WTC11 (cell line): ENCODE results near the gene WDR1. TPM values are rescaled to one million over a fixed set of nuclear protein-coding genes. Genes with fewer than 3 reads are reported as not detected.

ENCODE experiments used
- ATAC-seq: fragments of 200-7000 bp; cut with Tn5 transposase; 2 replicates; pipeline ENCODE4 v1.10.0; 2021; ENCODE audit warnings: mild to moderate bottlenecking, moderate library complexity
- CTCF ChIA-PET: fragments of 300-600 bp; sonication (Branson Sonifier 250); formaldehyde crosslinking; loops from one replicate; lab custom pipeline; 2021; ENCODE audit warnings: antibody characterized with exemption; lab: Charles Lee
- POLR2A ChIA-PET: fragments of 350-600 bp; sonication (Branson Sonifier 250); formaldehyde crosslinking; loops from one replicate; lab custom pipeline; 2021; ENCODE audit warnings: antibody characterized with exemption; lab: Charles Lee
- DNase-seq: peaks from one replicate; pipeline ENCODE4 v3.0.0; 2021; ENCODE audit warnings: low spot score
- H3K27ac Mint-ChIP-seq: 2 replicates; pipeline ENCODE4 v1.8.0; 2021; ENCODE audit warnings: mixed read lengths
- H3K27me3 Mint-ChIP-seq: 2 replicates; pipeline ENCODE4 v1.8.0; 2021; ENCODE audit warnings: low read depth, mild to moderate bottlenecking, moderate library complexity, mixed read lengths
- H3K36me3 Mint-ChIP-seq: 2 replicates; pipeline ENCODE4 v1.8.0; 2021; ENCODE audit warnings: mixed read lengths
- H3K4me1 Mint-ChIP-seq: 2 replicates; pipeline ENCODE4 v1.8.0; 2022; ENCODE audit warnings: mixed read lengths
- H3K4me3 Mint-ChIP-seq: 2 replicates; pipeline ENCODE4 v1.8.0; 2021; ENCODE audit warnings: mild to moderate bottlenecking, moderate library complexity, mixed read lengths
- H3K9me3 Mint-ChIP-seq: 2 replicates; pipeline ENCODE4 v1.8.0; 2021; ENCODE audit warnings: mixed read lengths
- FOXP1 ChIP-seq: sonication (generic); formaldehyde crosslinking; IDR thresholded peaks from 2 replicates; pipeline ENCODE4 v1.8.0; 2022; ENCODE audit warnings: missing genetic modification reagents, mild to moderate bottlenecking, moderate library complexity, borderline replicate concordance
- JUN ChIP-seq: sonication (generic); formaldehyde crosslinking; IDR thresholded peaks from 2 replicates; pipeline ENCODE4 v1.8.0; 2023; ENCODE audit warnings: mild to moderate bottlenecking, missing genetic modification reagents
- SMAD4 ChIP-seq: sonication (generic); formaldehyde crosslinking; IDR thresholded peaks from 2 replicates; pipeline ENCODE4 v1.8.0; 2022; ENCODE audit warnings: mild to moderate bottlenecking, missing genetic modification reagents
- TP53 ChIP-seq: sonication (generic); formaldehyde crosslinking; IDR thresholded peaks from 2 replicates; pipeline ENCODE4 v1.8.1; 2023; ENCODE audit warnings: mild to moderate bottlenecking, missing genetic modification reagents
- ZNF317 ChIP-seq: sonication (generic); formaldehyde crosslinking; IDR thresholded peaks from 2 replicates; pipeline ENCODE4 v1.8.1; 2023; ENCODE audit warnings: low read depth, mild to moderate bottlenecking, moderate library complexity, missing genetic modification reagents, borderline replicate concordance
- ZNF416 ChIP-seq: fragments of 250-450 bp; sonication (Bioruptor Pico); IDR thresholded peaks from 2 replicates; pipeline ENCODE4 v1.9.0; 2021; ENCODE audit warnings: mild to moderate bottlenecking, inconsistent platforms
- total RNA-seq: library from RNA; stranded (reverse); gene quantifications from 3 replicates; pipeline ENCODE4 v1.2.3, GENCODE V29; 2021
- TF ChIP-seq, protein P1 (sequence below): fragments of 250-450 bp; sonication (Bioruptor Pico); IDR thresholded peaks from 2 replicates; pipeline ENCODE4 v1.9.0; 2021; ENCODE audit warnings: mild to moderate bottlenecking
- TF ChIP-seq, protein P2 (sequence below): sonication (generic); formaldehyde crosslinking; conservative IDR thresholded peaks from 2 replicates; pipeline ENCODE4 v1.8.1; 2023; ENCODE audit warnings: mild to moderate bottlenecking, low read depth, missing genetic modification reagents, moderate library complexity
- TF ChIP-seq, protein P3 (sequence below): sonication (generic); formaldehyde crosslinking; IDR thresholded peaks from 2 replicates; pipeline ENCODE4 v1.8.1; 2022; ENCODE audit warnings: mild to moderate bottlenecking, missing genetic modification reagents, moderate library complexity, borderline replicate concordance
- TF ChIP-seq, protein P4 (sequence below): sonication (generic); formaldehyde crosslinking; IDR thresholded peaks from 2 replicates; pipeline ENCODE4 v1.8.0; 2023; ENCODE audit warnings: missing genetic modification reagents, mild to moderate bottlenecking, borderline replicate concordance
- TF ChIP-seq, protein P5 (sequence below): sonication (generic); formaldehyde crosslinking; IDR thresholded peaks from 2 replicates; pipeline ENCODE4 v1.8.0; 2022; ENCODE audit warnings: mild to moderate bottlenecking, missing genetic modification reagents
- TF ChIP-seq, protein P6 (sequence below): fragments of 250-450 bp; sonication (Bioruptor Pico); IDR thresholded peaks from 2 replicates; pipeline ENCODE4 v2.1.2; 2022; ENCODE audit warnings: mild to moderate bottlenecking, moderate library complexity
- TF ChIP-seq, protein P7 (sequence below): sonication (generic); formaldehyde crosslinking; IDR thresholded peaks from 2 replicates; pipeline ENCODE4 v1.8.0; 2022; ENCODE audit warnings: missing genetic modification reagents

The WDR1 gene
- total RNA-seq, 1 experiment from 2014 or later = 288 TPM

DNA sequence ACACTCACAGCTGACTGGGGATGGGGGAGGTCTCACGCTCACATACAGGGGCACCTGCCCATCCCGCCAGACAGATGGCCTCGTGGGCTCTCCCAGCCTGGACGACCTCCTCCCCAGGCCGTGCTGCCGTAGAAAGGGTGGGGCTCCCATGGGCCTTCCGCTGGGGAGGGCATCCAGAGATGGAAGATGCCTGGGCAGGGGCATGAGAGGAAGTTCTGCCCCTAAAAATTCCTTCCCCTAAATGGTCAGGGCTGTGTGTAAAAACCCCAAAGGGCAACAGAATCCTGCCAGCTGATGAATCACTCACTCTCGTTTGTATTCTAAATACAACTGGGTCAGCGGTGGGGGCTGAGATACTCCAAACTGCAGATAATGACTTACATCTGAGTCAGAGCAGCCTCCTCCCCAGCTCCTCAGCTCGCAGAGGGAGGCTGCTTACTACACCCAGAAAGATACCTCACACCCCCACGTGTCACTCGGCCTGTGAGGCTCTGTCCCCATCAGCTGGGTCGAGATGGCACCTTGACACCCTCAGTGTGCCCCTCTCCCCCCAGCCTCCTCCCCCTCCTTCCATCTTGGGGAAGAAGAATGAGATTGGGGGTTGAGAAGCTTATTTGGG is 10.1 kb downstream of the WDR1 start:
- H3K4me1 Mint-ChIP-seq = peaks cover 84% of the 10 kb centered on the region
- CTCF ChIA-PET = interaction anchor here (1.0 kb wide), 1 partner anchor 17 kb away, joined by 3 read pairs; no protein-coding TSS in a partner anchor
- no peaks in the 10 kb centered on the region for H3K27me3 Mint-ChIP-seq
- POLR2A ChIA-PET = interaction anchor here (5.3 kb wide), 1 partner anchor 12 kb away, joined by 51 read pairs; the partner anchor contains the start of gene WDR1
- TF ChIP-seq SMAD4 (CRISPR knock-in tag) = no peak
- TF ChIP-seq, protein P1, sequence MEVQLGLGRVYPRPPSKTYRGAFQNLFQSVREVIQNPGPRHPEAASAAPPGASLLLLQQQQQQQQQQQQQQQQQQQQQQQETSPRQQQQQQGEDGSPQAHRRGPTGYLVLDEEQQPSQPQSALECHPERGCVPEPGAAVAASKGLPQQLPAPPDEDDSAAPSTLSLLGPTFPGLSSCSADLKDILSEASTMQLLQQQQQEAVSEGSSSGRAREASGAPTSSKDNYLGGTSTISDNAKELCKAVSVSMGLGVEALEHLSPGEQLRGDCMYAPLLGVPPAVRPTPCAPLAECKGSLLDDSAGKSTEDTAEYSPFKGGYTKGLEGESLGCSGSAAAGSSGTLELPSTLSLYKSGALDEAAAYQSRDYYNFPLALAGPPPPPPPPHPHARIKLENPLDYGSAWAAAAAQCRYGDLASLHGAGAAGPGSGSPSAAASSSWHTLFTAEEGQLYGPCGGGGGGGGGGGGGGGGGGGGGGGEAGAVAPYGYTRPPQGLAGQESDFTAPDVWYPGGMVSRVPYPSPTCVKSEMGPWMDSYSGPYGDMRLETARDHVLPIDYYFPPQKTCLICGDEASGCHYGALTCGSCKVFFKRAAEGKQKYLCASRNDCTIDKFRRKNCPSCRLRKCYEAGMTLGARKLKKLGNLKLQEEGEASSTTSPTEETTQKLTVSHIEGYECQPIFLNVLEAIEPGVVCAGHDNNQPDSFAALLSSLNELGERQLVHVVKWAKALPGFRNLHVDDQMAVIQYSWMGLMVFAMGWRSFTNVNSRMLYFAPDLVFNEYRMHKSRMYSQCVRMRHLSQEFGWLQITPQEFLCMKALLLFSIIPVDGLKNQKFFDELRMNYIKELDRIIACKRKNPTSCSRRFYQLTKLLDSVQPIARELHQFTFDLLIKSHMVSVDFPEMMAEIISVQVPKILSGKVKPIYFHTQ (CRISPR knock-in tag) = no peak
- TF ChIP-seq, protein P2, sequence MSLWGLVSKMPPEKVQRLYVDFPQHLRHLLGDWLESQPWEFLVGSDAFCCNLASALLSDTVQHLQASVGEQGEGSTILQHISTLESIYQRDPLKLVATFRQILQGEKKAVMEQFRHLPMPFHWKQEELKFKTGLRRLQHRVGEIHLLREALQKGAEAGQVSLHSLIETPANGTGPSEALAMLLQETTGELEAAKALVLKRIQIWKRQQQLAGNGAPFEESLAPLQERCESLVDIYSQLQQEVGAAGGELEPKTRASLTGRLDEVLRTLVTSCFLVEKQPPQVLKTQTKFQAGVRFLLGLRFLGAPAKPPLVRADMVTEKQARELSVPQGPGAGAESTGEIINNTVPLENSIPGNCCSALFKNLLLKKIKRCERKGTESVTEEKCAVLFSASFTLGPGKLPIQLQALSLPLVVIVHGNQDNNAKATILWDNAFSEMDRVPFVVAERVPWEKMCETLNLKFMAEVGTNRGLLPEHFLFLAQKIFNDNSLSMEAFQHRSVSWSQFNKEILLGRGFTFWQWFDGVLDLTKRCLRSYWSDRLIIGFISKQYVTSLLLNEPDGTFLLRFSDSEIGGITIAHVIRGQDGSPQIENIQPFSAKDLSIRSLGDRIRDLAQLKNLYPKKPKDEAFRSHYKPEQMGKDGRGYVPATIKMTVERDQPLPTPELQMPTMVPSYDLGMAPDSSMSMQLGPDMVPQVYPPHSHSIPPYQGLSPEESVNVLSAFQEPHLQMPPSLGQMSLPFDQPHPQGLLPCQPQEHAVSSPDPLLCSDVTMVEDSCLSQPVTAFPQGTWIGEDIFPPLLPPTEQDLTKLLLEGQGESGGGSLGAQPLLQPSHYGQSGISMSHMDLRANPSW = no peak
- no peak for DNase-seq
- H3K36me3 Mint-ChIP-seq = peaks cover 52% of the 10 kb centered on the region
- H3K27ac Mint-ChIP-seq = no peak overlapping the region
- H3K9me3 Mint-ChIP-seq = no peaks in the 10 kb centered on the region
- H3K4me3 Mint-ChIP-seq = no peak overlapping the region
- no peak for ATAC-seq

DNA sequence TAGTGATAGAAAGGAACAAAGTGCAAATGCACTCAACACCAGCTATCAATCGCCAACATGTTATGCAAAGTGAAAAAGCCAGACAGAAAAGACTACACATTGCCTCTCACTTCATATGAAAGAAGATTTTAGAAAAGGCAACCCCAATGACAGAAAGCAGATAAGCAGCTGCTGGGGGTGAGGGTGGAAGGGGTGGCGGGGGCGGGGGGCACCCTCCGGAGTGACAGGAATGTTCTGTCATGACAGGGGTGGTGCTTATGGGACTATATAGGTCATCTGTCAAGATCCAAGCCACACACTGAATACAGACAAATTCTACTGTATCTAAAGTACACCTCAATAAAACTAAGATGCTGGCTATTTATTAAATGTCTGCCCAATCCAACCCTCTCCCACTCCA is 10.7 kb downstream of the WDR1 start:
- CTCF ChIA-PET = no interaction called here
- no peak for ATAC-seq
- TF ChIP-seq, protein P3, sequence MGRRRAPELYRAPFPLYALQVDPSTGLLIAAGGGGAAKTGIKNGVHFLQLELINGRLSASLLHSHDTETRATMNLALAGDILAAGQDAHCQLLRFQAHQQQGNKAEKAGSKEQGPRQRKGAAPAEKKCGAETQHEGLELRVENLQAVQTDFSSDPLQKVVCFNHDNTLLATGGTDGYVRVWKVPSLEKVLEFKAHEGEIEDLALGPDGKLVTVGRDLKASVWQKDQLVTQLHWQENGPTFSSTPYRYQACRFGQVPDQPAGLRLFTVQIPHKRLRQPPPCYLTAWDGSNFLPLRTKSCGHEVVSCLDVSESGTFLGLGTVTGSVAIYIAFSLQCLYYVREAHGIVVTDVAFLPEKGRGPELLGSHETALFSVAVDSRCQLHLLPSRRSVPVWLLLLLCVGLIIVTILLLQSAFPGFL = no peak
- TF ChIP-seq, protein P4, sequence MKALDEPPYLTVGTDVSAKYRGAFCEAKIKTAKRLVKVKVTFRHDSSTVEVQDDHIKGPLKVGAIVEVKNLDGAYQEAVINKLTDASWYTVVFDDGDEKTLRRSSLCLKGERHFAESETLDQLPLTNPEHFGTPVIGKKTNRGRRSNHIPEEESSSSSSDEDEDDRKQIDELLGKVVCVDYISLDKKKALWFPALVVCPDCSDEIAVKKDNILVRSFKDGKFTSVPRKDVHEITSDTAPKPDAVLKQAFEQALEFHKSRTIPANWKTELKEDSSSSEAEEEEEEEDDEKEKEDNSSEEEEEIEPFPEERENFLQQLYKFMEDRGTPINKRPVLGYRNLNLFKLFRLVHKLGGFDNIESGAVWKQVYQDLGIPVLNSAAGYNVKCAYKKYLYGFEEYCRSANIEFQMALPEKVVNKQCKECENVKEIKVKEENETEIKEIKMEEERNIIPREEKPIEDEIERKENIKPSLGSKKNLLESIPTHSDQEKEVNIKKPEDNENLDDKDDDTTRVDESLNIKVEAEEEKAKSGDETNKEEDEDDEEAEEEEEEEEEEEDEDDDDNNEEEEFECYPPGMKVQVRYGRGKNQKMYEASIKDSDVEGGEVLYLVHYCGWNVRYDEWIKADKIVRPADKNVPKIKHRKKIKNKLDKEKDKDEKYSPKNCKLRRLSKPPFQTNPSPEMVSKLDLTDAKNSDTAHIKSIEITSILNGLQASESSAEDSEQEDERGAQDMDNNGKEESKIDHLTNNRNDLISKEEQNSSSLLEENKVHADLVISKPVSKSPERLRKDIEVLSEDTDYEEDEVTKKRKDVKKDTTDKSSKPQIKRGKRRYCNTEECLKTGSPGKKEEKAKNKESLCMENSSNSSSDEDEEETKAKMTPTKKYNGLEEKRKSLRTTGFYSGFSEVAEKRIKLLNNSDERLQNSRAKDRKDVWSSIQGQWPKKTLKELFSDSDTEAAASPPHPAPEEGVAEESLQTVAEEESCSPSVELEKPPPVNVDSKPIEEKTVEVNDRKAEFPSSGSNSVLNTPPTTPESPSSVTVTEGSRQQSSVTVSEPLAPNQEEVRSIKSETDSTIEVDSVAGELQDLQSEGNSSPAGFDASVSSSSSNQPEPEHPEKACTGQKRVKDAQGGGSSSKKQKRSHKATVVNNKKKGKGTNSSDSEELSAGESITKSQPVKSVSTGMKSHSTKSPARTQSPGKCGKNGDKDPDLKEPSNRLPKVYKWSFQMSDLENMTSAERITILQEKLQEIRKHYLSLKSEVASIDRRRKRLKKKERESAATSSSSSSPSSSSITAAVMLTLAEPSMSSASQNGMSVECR (CRISPR knock-in tag) = no peak
- no peak for TF ChIP-seq ZNF416 (CRISPR knock-in tag)
- no peak for TF ChIP-seq ZNF317 (CRISPR knock-in tag)
- no peak for TF ChIP-seq FOXP1 (CRISPR knock-in tag)
- no peak for TF ChIP-seq JUN
- TF ChIP-seq, protein P5, sequence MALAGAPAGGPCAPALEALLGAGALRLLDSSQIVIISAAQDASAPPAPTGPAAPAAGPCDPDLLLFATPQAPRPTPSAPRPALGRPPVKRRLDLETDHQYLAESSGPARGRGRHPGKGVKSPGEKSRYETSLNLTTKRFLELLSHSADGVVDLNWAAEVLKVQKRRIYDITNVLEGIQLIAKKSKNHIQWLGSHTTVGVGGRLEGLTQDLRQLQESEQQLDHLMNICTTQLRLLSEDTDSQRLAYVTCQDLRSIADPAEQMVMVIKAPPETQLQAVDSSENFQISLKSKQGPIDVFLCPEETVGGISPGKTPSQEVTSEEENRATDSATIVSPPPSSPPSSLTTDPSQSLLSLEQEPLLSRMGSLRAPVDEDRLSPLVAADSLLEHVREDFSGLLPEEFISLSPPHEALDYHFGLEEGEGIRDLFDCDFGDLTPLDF (CRISPR knock-in tag) = no peak
- TF ChIP-seq, protein P6, sequence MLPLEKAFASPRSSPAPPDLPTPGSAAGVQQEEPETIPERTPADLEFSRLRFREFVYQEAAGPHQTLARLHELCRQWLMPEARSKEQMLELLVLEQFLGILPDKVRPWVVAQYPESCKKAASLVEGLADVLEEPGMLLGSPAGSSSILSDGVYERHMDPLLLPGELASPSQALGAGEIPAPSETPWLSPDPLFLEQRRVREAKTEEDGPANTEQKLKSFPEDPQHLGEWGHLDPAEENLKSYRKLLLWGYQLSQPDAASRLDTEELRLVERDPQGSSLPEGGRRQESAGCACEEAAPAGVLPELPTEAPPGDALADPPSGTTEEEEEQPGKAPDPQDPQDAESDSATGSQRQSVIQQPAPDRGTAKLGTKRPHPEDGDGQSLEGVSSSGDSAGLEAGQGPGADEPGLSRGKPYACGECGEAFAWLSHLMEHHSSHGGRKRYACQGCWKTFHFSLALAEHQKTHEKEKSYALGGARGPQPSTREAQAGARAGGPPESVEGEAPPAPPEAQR (CRISPR knock-in tag) = no peak
- TF ChIP-seq, protein P7, sequence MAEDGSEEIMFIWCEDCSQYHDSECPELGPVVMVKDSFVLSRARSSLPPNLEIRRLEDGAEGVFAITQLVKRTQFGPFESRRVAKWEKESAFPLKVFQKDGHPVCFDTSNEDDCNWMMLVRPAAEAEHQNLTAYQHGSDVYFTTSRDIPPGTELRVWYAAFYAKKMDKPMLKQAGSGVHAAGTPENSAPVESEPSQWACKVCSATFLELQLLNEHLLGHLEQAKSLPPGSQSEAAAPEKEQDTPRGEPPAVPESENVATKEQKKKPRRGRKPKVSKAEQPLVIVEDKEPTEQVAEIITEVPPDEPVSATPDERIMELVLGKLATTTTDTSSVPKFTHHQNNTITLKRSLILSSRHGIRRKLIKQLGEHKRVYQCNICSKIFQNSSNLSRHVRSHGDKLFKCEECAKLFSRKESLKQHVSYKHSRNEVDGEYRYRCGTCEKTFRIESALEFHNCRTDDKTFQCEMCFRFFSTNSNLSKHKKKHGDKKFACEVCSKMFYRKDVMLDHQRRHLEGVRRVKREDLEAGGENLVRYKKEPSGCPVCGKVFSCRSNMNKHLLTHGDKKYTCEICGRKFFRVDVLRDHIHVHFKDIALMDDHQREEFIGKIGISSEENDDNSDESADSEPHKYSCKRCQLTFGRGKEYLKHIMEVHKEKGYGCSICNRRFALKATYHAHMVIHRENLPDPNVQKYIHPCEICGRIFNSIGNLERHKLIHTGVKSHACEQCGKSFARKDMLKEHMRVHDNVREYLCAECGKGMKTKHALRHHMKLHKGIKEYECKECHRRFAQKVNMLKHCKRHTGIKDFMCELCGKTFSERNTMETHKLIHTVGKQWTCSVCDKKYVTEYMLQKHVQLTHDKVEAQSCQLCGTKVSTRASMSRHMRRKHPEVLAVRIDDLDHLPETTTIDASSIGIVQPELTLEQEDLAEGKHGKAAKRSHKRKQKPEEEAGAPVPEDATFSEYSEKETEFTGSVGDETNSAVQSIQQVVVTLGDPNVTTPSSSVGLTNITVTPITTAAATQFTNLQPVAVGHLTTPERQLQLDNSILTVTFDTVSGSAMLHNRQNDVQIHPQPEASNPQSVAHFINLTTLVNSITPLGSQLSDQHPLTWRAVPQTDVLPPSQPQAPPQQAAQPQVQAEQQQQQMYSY = no peak
- TF ChIP-seq TP53 (CRISPR knock-in tag) = no peak

More for the DNA sequence above, 10.7 kb downstream of the WDR1 start:
- Mint-ChIP-seq H3K27ac (no peak overlapping the region), H3K4me1 (peaks cover 83% of the 10 kb centered on the region), H3K9me3 (no peaks in the 10 kb centered on the region), H3K27me3 (no peaks in the 10 kb centered on the region), H3K4me3 (no peak overlapping the region), H3K36me3 (peaks cover 49% of the 10 kb centered on the region)
- POLR2A ChIA-PET = interaction anchor here (5.3 kb wide), 1 partner anchor 12 kb away, joined by 51 read pairs; the partner anchor contains the start of gene WDR1
- no peak for DNase-seq
